HFF-Myc (cell line): Measurements from ENCODE around the gene NHLRC1.

Experiments
- DNase-seq: peaks from one replicate; pipeline ENCODE4 v3.0.0-alpha.2; 2011; ENCODE audit warnings: low read depth; ENCODE audit errors: extremely low read depth
- H3K4me3 ChIP-seq: replicated peaks from 2 replicates; pipeline ENCODE4 v1.5.1; 2011; ENCODE audit warnings: low read depth, mild to moderate bottlenecking, control low read depth, low read length
- TF ChIP-seq, protein P1 (sequence below): IDR thresholded peaks from 2 replicates; pipeline ENCODE4 v1.5.1; 2012; ENCODE audit warnings: mild to moderate bottlenecking, low read depth, low read length, control low read depth; ENCODE audit errors: missing control alignments

NHLRC1 gene

GRCh38 chr6:18076231-18076630 lies 46.2 kb downstream of the NHLRC1 start:
- no peak for DNase-seq
- TF ChIP-seq, protein P1, sequence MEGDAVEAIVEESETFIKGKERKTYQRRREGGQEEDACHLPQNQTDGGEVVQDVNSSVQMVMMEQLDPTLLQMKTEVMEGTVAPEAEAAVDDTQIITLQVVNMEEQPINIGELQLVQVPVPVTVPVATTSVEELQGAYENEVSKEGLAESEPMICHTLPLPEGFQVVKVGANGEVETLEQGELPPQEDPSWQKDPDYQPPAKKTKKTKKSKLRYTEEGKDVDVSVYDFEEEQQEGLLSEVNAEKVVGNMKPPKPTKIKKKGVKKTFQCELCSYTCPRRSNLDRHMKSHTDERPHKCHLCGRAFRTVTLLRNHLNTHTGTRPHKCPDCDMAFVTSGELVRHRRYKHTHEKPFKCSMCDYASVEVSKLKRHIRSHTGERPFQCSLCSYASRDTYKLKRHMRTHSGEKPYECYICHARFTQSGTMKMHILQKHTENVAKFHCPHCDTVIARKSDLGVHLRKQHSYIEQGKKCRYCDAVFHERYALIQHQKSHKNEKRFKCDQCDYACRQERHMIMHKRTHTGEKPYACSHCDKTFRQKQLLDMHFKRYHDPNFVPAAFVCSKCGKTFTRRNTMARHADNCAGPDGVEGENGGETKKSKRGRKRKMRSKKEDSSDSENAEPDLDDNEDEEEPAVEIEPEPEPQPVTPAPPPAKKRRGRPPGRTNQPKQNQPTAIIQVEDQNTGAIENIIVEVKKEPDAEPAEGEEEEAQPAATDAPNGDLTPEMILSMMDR: no peak
- H3K4me3 ChIP-seq: no peak overlapping the region

DNA sequence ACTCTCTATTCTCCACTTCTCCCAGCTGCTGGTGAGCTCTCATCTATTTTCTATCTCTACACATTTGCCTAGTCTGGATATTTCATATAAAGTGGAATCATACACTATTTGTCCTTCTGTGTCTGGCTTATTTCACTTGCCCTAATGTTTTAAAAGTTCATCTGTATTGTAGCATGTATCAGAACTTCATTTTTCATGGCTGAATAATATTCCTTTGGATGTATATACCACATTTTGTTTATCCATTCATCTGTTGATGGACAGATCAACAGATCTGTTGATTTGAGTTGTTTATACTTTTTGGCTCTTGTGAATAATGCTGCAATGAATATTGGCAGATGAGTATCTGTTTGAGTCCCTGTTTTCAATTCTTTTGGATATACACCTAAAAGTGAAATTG lies 49.6 kb downstream of the NHLRC1 start:
- no peak for DNase-seq
- no peak overlapping the region for H3K4me3 ChIP-seq
- TF ChIP-seq, protein P1: no peak

DNA sequence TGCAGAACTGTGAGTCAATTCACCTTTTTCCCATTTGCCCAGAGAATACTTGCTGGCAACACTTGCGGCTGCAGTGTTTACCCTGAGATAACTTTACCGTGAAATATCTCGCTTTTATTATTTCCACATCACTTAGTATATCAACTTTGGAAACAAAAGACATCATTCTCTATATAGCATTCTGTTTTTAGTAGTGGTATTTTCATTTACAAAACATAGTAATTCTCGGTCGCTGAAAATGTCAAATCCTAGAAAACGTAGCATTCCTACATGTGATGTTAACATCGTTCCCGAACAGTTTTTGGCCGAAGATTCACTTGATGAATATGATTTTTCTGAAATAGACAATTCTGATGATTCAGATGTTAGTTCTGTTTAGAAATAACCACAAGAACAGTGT lies 52.0 kb downstream of the NHLRC1 start:
- TF ChIP-seq, protein P1: no peak
- DNase-seq: no peak
- no peak overlapping the region for H3K4me3 ChIP-seq
